GM12874 (cell line): ENCODE results near the gene CMYA5.

Source experiments
- TF ChIP-seq, protein P1 (sequence below): IDR thresholded peaks from 2 replicates; pipeline ENCODE4 v1.5.1; 2011; ENCODE audit warnings: low read depth, mild to moderate bottlenecking, control low read depth, low read length, moderate library complexity; ENCODE audit not compliant: insufficient read depth

CMYA5 gene

DNA sequence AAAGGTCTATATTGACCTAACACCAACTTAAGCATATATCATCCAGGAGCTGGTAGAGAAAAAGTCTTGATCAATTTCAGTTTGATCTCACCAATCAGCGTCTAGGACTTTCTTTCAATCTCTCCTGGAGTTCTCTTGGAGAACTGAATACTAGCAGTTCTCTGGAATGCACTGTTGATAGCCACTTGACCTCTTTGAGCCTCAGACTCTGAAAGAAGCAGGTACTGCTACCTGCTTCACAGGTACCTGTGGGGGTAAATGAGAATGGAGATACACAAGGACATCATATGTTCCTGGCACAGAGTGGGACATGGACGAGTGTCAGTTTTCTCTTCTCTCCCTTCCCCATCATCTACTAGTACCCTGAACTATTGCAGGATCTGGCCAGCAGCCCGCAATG is 16.0 kb downstream of the CMYA5 start:
- TF ChIP-seq, protein P1, sequence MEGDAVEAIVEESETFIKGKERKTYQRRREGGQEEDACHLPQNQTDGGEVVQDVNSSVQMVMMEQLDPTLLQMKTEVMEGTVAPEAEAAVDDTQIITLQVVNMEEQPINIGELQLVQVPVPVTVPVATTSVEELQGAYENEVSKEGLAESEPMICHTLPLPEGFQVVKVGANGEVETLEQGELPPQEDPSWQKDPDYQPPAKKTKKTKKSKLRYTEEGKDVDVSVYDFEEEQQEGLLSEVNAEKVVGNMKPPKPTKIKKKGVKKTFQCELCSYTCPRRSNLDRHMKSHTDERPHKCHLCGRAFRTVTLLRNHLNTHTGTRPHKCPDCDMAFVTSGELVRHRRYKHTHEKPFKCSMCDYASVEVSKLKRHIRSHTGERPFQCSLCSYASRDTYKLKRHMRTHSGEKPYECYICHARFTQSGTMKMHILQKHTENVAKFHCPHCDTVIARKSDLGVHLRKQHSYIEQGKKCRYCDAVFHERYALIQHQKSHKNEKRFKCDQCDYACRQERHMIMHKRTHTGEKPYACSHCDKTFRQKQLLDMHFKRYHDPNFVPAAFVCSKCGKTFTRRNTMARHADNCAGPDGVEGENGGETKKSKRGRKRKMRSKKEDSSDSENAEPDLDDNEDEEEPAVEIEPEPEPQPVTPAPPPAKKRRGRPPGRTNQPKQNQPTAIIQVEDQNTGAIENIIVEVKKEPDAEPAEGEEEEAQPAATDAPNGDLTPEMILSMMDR, result no peak

DNA sequence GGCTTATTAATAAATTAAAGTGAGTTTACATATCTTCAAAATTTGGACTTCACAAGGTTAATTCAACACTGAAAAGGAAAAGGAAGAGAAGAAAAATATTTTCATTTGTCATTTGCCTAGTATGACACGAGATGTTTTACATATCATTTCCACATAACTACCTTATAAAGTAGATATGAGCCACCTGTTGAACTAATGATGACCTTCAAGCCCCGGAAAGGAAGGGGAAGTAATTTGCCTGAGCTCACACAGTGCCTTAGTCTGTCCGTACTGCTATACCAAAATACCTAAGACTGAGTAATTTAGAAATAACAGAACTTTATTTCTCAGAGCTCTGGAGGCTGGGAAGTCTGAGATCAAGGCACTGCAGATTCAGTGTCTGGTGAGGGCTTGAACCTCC is 17.9 kb downstream of the CMYA5 start:
- TF ChIP-seq, protein P1, result no peak

DNA sequence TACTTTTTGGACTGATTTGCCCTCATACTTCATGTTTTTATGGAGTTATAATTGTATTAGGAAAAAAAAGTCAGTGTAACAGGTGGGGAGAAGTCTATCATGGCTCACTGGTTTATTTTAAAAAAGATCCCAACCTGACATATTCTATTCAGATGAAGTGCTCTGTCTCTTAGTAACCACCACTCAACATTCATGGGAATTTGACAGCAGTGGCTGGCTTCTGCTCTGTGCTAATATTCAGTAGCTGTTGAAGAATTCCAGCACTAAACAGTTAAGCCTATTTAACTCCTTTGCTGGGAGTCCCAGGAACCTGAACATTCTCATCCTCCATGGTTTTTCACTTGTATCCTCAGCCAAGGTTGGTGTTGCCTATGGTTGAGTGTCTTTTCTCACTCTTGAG is 23.1 kb downstream of the CMYA5 start:
- TF ChIP-seq, protein P1, result no peak

DNA sequence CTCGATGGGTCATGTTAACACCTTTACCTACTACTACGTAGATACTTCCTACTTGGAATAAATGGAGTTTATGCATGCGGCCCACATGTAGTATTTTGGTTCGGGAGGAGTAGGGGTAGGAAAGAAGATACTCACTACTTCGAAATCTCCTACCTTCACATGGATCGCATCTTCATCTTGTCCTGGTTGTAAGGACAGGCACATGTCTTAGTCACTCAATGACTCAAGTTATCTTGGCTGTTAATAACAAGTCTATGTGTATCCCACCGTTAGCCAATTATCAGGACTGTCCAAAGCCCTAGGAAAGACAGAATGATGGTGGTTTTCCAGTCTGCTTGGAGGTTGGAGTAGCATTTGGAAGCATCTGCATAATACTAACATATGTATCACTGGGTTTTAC is 24.1 kb downstream of the CMYA5 start:
- TF ChIP-seq, protein P1, result no peak

DNA sequence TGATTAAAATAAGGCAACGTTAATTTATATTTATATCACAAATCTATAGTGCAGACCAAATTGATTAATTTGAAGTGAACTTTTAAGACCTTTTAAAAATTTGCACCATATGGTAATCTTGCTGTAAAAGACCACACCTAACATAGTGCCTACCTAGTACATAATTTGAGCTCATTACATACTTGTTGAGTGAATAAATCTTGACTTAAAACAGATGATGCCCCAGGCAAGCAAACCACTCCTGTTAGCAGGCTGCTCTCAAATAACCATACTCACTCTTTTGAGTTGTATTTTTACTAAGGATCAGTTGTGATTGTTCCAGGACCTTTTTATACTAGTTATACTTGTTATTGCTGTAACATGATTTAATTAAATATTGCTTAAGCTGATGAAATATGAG is 27.2 kb downstream of the CMYA5 start:
- TF ChIP-seq, protein P1, result no peak

DNA sequence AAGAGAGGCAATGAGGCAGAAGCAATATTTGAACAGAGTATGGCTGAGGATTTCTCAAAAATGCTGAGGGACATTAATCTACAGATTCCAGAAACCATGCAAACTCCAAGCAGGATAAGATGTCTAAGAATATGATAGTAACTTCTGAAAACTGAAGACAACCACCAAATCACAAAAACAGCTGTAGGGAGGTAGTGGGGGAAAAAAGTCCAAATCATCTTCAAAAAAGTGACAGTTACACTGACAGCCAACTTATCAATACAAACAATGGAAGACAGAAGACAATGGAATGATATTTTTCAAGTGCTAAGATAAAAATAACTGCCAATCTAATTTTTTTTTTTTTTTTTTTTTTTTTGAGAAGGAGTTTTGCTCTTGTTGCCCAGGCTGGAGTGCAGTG is 30.5 kb downstream of the CMYA5 start:
- TF ChIP-seq, protein P1, result no peak

DNA sequence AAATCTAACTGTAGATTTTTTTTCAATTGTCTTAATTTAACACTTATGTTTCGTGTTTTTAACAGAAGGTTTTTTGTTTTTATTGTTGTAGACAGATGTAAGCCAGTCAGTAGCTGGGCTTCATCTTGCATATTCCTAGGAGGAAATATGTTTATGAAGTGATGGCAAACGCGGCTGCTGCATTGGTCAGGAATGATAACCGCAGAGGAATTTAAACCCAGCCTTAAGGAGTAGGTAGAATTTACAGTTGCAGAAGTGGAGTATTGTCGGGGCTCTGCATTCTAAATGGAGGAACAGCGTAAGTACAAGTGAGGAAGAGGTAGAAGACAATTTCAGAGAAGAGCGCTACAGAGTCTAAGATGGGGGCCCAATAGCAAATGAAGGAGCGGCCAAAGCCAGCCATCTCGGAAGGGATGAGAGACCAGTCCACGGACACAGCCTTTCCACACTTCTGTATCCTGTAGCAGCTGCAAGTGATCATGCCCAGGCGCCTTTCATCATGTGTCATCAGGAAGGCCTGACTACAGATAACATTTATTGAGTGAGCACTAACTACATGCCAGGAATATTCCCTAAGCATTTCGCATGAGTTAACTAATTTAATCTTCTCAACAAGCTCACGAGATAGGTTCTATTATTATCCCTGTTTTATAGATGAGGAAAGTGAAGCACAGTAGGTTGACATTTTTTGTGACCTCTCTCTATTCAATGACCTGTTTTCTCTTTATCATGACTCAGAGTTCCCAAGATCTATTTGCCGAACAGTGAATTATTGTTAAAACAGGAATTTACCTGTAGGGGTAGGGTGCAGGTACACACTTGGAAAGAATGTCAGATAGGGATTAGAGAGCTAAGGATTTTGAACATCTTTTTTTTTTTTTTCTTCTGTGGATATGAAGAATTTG is 38.1 kb downstream of the CMYA5 start:
- TF ChIP-seq, protein P1, result no peak
